Measurements from ENCODE around the gene LYPD6B. TPM values are rescaled to one million over a fixed set of nuclear protein-coding genes. Genes with fewer than 3 reads are reported as not detected.

Gene LYPD6B
- total RNA-seq, 1 experiment from 2014 or later, result 2.0 TPM

- CTCF ChIA-PET, result no interaction called here
- Histone ChIP-seq H3K9ac (ENCODE audit: low read length) (no peak overlapping the region), H3K4me1 (ENCODE audit: insufficient read depth, low read length) (no peaks in the 10 kb centered on the region), H3K9me2 (replicated peaks; ENCODE audit: low read length) (no peaks in the 10 kb centered on the region), H3K9me3 (ENCODE audit: low read length) (no peaks in the 10 kb centered on the region), H3K4me2 (ENCODE audit: low read length) (no peak overlapping the region), H3K79me2 (ENCODE audit: low read length) (no peaks in the 10 kb centered on the region), H2AFZ (ENCODE audit: low read length) (no peak overlapping the region), H3F3A (ENCODE audit: low read length, unreplicated experiment) (no peaks in the 10 kb centered on the region), H3K27ac (ENCODE audit: low read length) (no peak overlapping the region), H4K20me1 (ENCODE audit: low read length) (no peaks in the 10 kb centered on the region), H3K27me3 (ENCODE audit: low read length) (no peaks in the 10 kb centered on the region), H3K36me3 (ENCODE audit: low read depth, low read length) (no peaks in the 10 kb centered on the region), H3K4me3 (ENCODE audit: low read length) (no peak overlapping the region)
- TF ChIP-seq EZH2 (IDR thresholded peaks at IDR 0.05; ENCODE audit: low read length, unreplicated experiment) (no peak), EZH2phosphoT487 (IDR thresholded peaks at IDR 0.05; ENCODE audit: borderline replicate concordance, low read length) (no peak)
- no peak for ATAC-seq
- no peak for DNase-seq
- POLR2A ChIA-PET (ENCODE audit: unreplicated experiment), result no interaction called here
- BruUV-seq (replicated peaks), result no TSS peak
- intact Hi-C loops (cut with micrococcal nuclease), result no loop called here
Measured at GRCh38 chr2:149020432-149020851, 18.1 kb upstream of the LYPD6B start.

GRCh38 chr2:149021271-149021719, 17.2 kb upstream of the LYPD6B start:
- no peaks in the 10 kb centered on the region for H3K27me3 ChIP-seq (ENCODE audit: low read length)
- no peaks in the 10 kb centered on the region for H3K79me2 ChIP-seq (ENCODE audit: low read length)
- CTCF ChIA-PET, result no interaction called here
- H3K4me1 ChIP-seq (ENCODE audit: insufficient read depth, low read length), result no peaks in the 10 kb centered on the region
- no peaks in the 10 kb centered on the region for H3K36me3 ChIP-seq (ENCODE audit: low read depth, low read length)
- H3K4me2 ChIP-seq (ENCODE audit: low read length), result no peak overlapping the region
- DNase-seq, result no peak
- H3K9me3 ChIP-seq (ENCODE audit: low read length), result no peaks in the 10 kb centered on the region
- TF ChIP-seq EZH2phosphoT487 (IDR thresholded peaks at IDR 0.05; ENCODE audit: borderline replicate concordance, low read length) (no peak), EZH2 (IDR thresholded peaks at IDR 0.05; ENCODE audit: low read length, unreplicated experiment) (no peak), CTCF (conservative IDR thresholded peaks at IDR 0.05; ENCODE audit: low read depth, low read length) (no peak)
- intact Hi-C loops (cut with micrococcal nuclease), result no loop called here
- H3F3A ChIP-seq (ENCODE audit: low read length, unreplicated experiment), result no peaks in the 10 kb centered on the region
- no peak overlapping the region for H3K27ac ChIP-seq (ENCODE audit: low read length)
- POLR2A ChIA-PET (ENCODE audit: unreplicated experiment), result no interaction called here
- H3K9me2 ChIP-seq (replicated peaks; ENCODE audit: low read length), result no peaks in the 10 kb centered on the region
- H3K4me3 ChIP-seq (ENCODE audit: low read length), result no peak overlapping the region
- H2AFZ ChIP-seq (ENCODE audit: low read length), result no peak overlapping the region
- no peak overlapping the region for H3K9ac ChIP-seq (ENCODE audit: low read length)
- no TSS peak for BruUV-seq (replicated peaks)
- H4K20me1 ChIP-seq (ENCODE audit: low read length), result no peaks in the 10 kb centered on the region
- no peak for ATAC-seq

- Histone ChIP-seq H3K4me3 (ENCODE audit: low read length) (no peak overlapping the region), H3K4me1 (ENCODE audit: insufficient read depth, low read length) (no peaks in the 10 kb centered on the region), H3K9me3 (ENCODE audit: low read length) (no peaks in the 10 kb centered on the region), H3K27ac (ENCODE audit: low read length) (no peak overlapping the region), H4K20me1 (ENCODE audit: low read length) (no peaks in the 10 kb centered on the region), H3K36me3 (ENCODE audit: low read depth, low read length) (no peaks in the 10 kb centered on the region), H3F3A (ENCODE audit: low read length, unreplicated experiment) (no peaks in the 10 kb centered on the region), H3K27me3 (ENCODE audit: low read length) (no peaks in the 10 kb centered on the region), H3K4me2 (ENCODE audit: low read length) (no peak overlapping the region), H3K9me2 (replicated peaks; ENCODE audit: low read length) (no peaks in the 10 kb centered on the region), H3K79me2 (ENCODE audit: low read length) (no peaks in the 10 kb centered on the region), H2AFZ (ENCODE audit: low read length) (no peak overlapping the region), H3K9ac (ENCODE audit: low read length) (no peak overlapping the region)
- no peak for ATAC-seq
- BruUV-seq (replicated peaks), result no TSS peak
- CTCF ChIA-PET, result no interaction called here
- POLR2A ChIA-PET (ENCODE audit: unreplicated experiment), result no interaction called here
- no peak for DNase-seq
- TF ChIP-seq EZH2 (IDR thresholded peaks at IDR 0.05; ENCODE audit: low read length, unreplicated experiment) (no peak), CTCF (conservative IDR thresholded peaks at IDR 0.05; ENCODE audit: low read depth, low read length) (no peak), EZH2phosphoT487 (IDR thresholded peaks at IDR 0.05; ENCODE audit: borderline replicate concordance, low read length) (no peak)
- intact Hi-C loops (cut with micrococcal nuclease), result no loop called here
Measured at GRCh38 chr2:149021761-149022160, 16.7 kb upstream of the LYPD6B start.

All from PC-3 (cell line).